ENCODE results near the gene ZNF565.

Gene ZNF565

DNA sequence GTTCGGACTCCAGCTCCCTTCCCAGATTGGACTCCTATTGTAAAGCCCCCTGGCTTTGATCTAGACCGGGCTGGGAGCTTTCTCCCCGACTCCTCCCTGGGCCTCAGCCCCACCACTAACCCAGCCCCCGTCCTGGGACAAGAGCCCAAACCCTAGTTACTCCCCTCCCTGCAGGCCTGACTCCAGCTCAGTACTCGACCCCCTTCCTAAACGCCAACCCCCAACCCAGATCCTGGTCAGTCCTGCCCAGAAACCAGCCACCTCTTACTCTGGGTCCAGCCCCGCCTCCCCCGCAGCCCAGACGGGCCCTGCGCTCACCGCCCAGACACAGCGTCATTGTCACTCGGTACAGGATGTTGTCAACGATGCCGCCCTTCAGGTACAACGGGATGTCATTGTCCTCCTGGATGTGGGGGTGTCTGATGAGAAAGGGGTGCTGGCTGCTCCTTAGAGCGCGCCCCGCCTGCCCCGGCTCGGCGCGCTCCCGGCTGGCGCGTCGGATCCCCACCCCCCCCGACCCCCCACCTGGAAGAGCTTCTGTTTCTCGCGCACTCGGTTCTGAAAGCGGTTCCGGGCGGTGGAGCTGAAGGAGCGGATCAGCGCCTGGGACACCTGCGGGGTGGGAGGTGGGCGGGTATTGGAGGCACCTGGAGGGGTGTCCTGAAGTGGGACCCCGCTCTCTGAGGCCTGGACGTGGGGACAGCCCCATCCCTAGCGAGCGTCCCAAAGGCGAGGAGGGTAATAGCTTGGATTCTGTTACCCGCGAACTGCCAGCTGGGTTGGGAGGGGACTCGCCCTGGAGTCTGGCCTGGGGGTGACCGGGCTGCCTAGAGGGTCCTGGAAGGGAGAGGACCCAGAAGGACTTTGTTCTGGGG lies 63.1 kb downstream of the ZNF565 start:
- H3K9me2 ChIP-seq (ENCODE audit: low read depth, low read length): no peaks in the 10 kb centered on the region
- H4K20me1 ChIP-seq (ENCODE audit: insufficient read depth, low read length): no peaks in the 10 kb centered on the region
- peaks cover 43% of the 10 kb centered on the region for H3K36me3 ChIP-seq (ENCODE audit: insufficient read depth, low read length)
- H3K9ac ChIP-seq (ENCODE audit: low read length): no peak overlapping the region
- H3K4me1 ChIP-seq (ENCODE audit: insufficient read depth, low read length, severe bottlenecking): no peaks in the 10 kb centered on the region
- H3K79me2 ChIP-seq (ENCODE audit: insufficient read depth, low read length): no peaks in the 10 kb centered on the region
- no peak overlapping the region for H2AFZ ChIP-seq (ENCODE audit: low read length)
- no peak overlapping the region for H3K4me3 ChIP-seq (ENCODE audit: low read depth, low read length, poor library complexity, severe bottlenecking)
- no peak overlapping the region for H3K4me2 ChIP-seq (ENCODE audit: low read length)
- no peaks in the 10 kb centered on the region for H3K27me3 ChIP-seq (ENCODE audit: insufficient read depth, low read length)
- H3F3A ChIP-seq (ENCODE audit: insufficient read depth, low read length): no peaks in the 10 kb centered on the region
- TF ChIP-seq, protein P1, sequence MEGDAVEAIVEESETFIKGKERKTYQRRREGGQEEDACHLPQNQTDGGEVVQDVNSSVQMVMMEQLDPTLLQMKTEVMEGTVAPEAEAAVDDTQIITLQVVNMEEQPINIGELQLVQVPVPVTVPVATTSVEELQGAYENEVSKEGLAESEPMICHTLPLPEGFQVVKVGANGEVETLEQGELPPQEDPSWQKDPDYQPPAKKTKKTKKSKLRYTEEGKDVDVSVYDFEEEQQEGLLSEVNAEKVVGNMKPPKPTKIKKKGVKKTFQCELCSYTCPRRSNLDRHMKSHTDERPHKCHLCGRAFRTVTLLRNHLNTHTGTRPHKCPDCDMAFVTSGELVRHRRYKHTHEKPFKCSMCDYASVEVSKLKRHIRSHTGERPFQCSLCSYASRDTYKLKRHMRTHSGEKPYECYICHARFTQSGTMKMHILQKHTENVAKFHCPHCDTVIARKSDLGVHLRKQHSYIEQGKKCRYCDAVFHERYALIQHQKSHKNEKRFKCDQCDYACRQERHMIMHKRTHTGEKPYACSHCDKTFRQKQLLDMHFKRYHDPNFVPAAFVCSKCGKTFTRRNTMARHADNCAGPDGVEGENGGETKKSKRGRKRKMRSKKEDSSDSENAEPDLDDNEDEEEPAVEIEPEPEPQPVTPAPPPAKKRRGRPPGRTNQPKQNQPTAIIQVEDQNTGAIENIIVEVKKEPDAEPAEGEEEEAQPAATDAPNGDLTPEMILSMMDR (IDR thresholded peaks at IDR 0.05; ENCODE audit: low read length): no peak
- no peak for TF ChIP-seq EZH2 (IDR thresholded peaks at IDR 0.05; ENCODE audit: borderline replicate concordance, low read length)
- no peaks in the 10 kb centered on the region for H3K9me3 ChIP-seq (ENCODE audit: low read length)
- H3K27ac ChIP-seq (ENCODE audit: low read depth, low read length, poor library complexity, severe bottlenecking): no peak overlapping the region

DNA sequence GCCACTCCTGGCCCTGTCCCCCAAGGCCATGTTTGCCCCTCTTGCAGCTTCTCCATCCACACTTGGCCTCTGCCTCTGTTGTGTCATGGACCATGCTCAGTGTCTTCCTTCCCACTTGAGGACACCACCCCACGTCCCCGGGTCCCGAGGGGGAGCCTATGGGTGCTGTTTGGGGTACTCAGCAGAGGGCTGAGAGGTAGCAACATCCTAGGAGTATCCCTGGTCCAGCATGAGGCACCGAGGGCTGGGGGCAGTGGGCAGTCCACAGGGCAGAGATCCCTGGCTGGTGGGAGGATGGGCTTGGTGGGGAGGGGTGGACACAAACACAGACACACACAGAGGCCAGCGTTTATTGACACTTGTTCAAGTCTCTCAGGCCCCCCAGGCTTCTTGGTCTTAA lies 63.9 kb downstream of the ZNF565 start:
- TF ChIP-seq, protein P1 (IDR thresholded peaks at IDR 0.05; ENCODE audit: low read length): no peak
- no peak for TF ChIP-seq EZH2 (IDR thresholded peaks at IDR 0.05; ENCODE audit: borderline replicate concordance, low read length)
- Histone ChIP-seq H3K9me3 (ENCODE audit: low read length) (no peaks in the 10 kb centered on the region), H3K36me3 (ENCODE audit: insufficient read depth, low read length) (peaks cover 51% of the 10 kb centered on the region)

DNA sequence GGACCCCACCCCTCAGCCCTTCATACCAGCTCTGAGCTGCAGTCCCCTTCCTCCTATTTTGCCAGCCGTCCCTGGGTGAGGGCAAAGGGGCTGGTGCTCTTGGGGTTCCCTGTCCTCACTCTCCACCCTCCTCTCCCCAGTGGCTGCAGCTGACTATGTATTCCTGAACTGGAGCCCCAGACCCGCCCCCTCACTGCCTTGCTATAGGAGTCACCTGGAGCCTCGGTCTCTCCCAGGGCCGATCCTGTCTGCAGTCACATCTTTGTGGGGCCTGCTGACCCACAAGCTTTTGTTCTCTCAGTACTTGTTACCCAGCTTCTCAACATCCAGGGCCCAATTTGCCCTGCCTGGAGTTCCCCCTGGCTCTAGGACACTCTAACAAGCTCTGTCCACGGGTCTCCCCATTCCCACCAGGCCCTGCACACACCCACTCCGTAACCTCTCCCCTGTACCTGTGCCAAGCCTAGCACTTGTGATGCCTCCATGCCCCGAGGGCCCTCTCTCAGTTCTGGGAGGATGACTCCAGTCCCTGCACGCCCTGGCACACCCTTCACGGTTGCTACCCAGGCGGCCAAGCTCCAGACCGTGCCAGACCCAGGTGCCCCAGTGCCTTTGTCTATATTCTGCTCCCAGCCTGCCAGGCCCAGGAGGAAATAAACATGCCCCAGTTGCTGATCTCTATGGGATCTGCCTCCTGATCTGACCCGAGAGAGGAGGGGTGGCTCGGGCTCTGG lies 64.6 kb downstream of the ZNF565 start:
- no peaks in the 10 kb centered on the region for H3F3A ChIP-seq (ENCODE audit: insufficient read depth, low read length)
- no peak for TF ChIP-seq EZH2 (IDR thresholded peaks at IDR 0.05; ENCODE audit: borderline replicate concordance, low read length)
- TF ChIP-seq, protein P1 (IDR thresholded peaks at IDR 0.05; ENCODE audit: low read length): no peak
- H3K36me3 ChIP-seq (ENCODE audit: insufficient read depth, low read length): peaks cover 58% of the 10 kb centered on the region
- no peak overlapping the region for H3K4me2 ChIP-seq (ENCODE audit: low read length)
- H3K9ac ChIP-seq (ENCODE audit: low read length): no peak overlapping the region
- H4K20me1 ChIP-seq (ENCODE audit: insufficient read depth, low read length): no peaks in the 10 kb centered on the region
- H3K79me2 ChIP-seq (ENCODE audit: insufficient read depth, low read length): no peaks in the 10 kb centered on the region
- no peaks in the 10 kb centered on the region for H3K9me3 ChIP-seq (ENCODE audit: low read length)
- no peak overlapping the region for H3K27ac ChIP-seq (ENCODE audit: low read depth, low read length, poor library complexity, severe bottlenecking)
- H3K4me3 ChIP-seq (ENCODE audit: low read depth, low read length, poor library complexity, severe bottlenecking): no peak overlapping the region
- no peaks in the 10 kb centered on the region for H3K4me1 ChIP-seq (ENCODE audit: insufficient read depth, low read length, severe bottlenecking)
- no peaks in the 10 kb centered on the region for H3K27me3 ChIP-seq (ENCODE audit: insufficient read depth, low read length)
- no peaks in the 10 kb centered on the region for H3K9me2 ChIP-seq (ENCODE audit: low read depth, low read length)
- H2AFZ ChIP-seq (ENCODE audit: low read length): no peak overlapping the region

More for the DNA sequence above, 63.9 kb downstream of the ZNF565 start:
- Histone ChIP-seq H3K27ac (ENCODE audit: low read depth, low read length, poor library complexity, severe bottlenecking) (no peak overlapping the region), H3F3A (ENCODE audit: insufficient read depth, low read length) (no peaks in the 10 kb centered on the region), H3K4me2 (ENCODE audit: low read length) (no peak overlapping the region), H3K9me2 (ENCODE audit: low read depth, low read length) (no peaks in the 10 kb centered on the region), H2AFZ (ENCODE audit: low read length) (no peak overlapping the region), H4K20me1 (ENCODE audit: insufficient read depth, low read length) (no peaks in the 10 kb centered on the region), H3K9ac (ENCODE audit: low read length) (no peak overlapping the region), H3K27me3 (ENCODE audit: insufficient read depth, low read length) (no peaks in the 10 kb centered on the region), H3K4me3 (ENCODE audit: low read depth, low read length, poor library complexity, severe bottlenecking) (no peak overlapping the region), H3K4me1 (ENCODE audit: insufficient read depth, low read length, severe bottlenecking) (no peaks in the 10 kb centered on the region), H3K79me2 (ENCODE audit: insufficient read depth, low read length) (no peaks in the 10 kb centered on the region)

All from OCI-LY1 (cell line).